Panc1 (cell line): Measurements from ENCODE around the gene CCDC51. TPM values are rescaled to one million over a fixed set of nuclear protein-coding genes. Genes with fewer than 3 reads are reported as not detected.

ENCODE experiments used
- ATAC-seq: fragments of 200-7000 bp; cut with Tn5 transposase; 2 replicates; pipeline ENCODE4 v1.9.1; 2020; ENCODE audit warnings: mild to moderate bottlenecking, moderate library complexity
- BruUV-seq: library from RNA; stranded (reverse); fragments of 400-500 nt; replicated peaks from 2 replicates; lab custom pipeline; 2021; lab: Mats Ljungman, UMichigan
- CTCF ChIA-PET: fragments of 300-600 bp; sonication (Branson Sonifier 250); formaldehyde crosslinking; loops from one replicate; lab custom pipeline; 2022; ENCODE audit warnings: antibody characterized with exemption; lab: Charles Lee
- POLR2A ChIA-PET: fragments of 300-600 bp; sonication (Branson Sonifier 250); formaldehyde crosslinking; loops from one replicate; lab custom pipeline; 2022; ENCODE audit warnings: antibody characterized with exemption; lab: Charles Lee
- DNase-seq: peaks from one replicate; pipeline ENCODE4 v3.0.0-alpha.2; 2010; ENCODE audit warnings: low read depth, low spot score
- H3K27ac ChIP-seq: 2 replicates; pipeline ENCODE4 v1.5.1; 2011; ENCODE audit warnings: mild to moderate bottlenecking, low read length, inconsistent platforms
- H3K27me3 ChIP-seq: fragments of 200-500 bp; sonication (Bioruptor generic); 2 replicates; pipeline ENCODE4 v1.6.0; 2014; ENCODE audit warnings: low read length, inconsistent platforms; ENCODE audit not compliant: control insufficient read depth, insufficient read depth
- H3K36me3 ChIP-seq: fragments of 200-500 bp; sonication (Bioruptor generic); 2 replicates; pipeline ENCODE4 v1.5.1; 2014; ENCODE audit warnings: inconsistent platforms, mild to moderate bottlenecking, low read length, moderate library complexity; ENCODE audit not compliant: control insufficient read depth, insufficient read depth
- H3K4me1 ChIP-seq: 2 replicates; pipeline ENCODE4 v1.5.1; 2011; ENCODE audit warnings: inconsistent platforms, mild to moderate bottlenecking, low read length, moderate library complexity; ENCODE audit not compliant: control insufficient read depth, insufficient read depth
- H3K4me3 ChIP-seq, 2 experiments: 2 replicates each; pipeline ENCODE4 v1.5.1; 2011 to 2012; ENCODE audit warnings: low read depth in 2 of 2, low read length in 2 of 2, mild to moderate bottlenecking in 2 of 2, inconsistent platforms in 1 of 2, moderate library complexity in 1 of 2
- H3K9me3 ChIP-seq: fragments of 200-500 bp; sonication (Bioruptor generic); 2 replicates; pipeline ENCODE4 v1.5.1; 2014; ENCODE audit warnings: low read depth, mild to moderate bottlenecking, inconsistent platforms, low read length, moderate library complexity; ENCODE audit not compliant: control insufficient read depth, insufficient read depth
- POLR2AphosphoS5 ChIP-seq: IDR thresholded peaks from 2 replicates; pipeline ENCODE4 v1.6.1; 2012; ENCODE audit warnings: mild to moderate bottlenecking, low read depth, low read length, moderate library complexity
- REST ChIP-seq, 2 experiments: IDR thresholded peaks; 2 replicates each; pipeline ENCODE4 v1.6.1; 2011 to 2012; ENCODE audit warnings: low read depth in 2 of 2, control low read depth in 1 of 2, low read length in 1 of 2, mild to moderate bottlenecking in 1 of 2, moderate library complexity in 1 of 2; ENCODE audit not compliant: insufficient read depth in 1 of 2
- SIN3A ChIP-seq: IDR thresholded peaks from 2 replicates; pipeline ENCODE4 v1.6.1; 2012; ENCODE audit warnings: low read depth, mild to moderate bottlenecking, low read length, moderate library complexity, borderline replicate concordance; ENCODE audit not compliant: insufficient read depth
- TCF7L2 ChIP-seq: IDR thresholded peaks from 2 replicates; pipeline ENCODE4 v1.6.1; 2011; ENCODE audit warnings: mild to moderate bottlenecking, low read depth, low read length, inconsistent platforms
- in situ Hi-C: cut with HindIII; loops from 2 replicates; pipeline ENCODE4 v1.10.0; 2016; ENCODE audit warnings: low sequenced_read_pairs, low pct_unique_long_range_greater_than_20kb
- intact Hi-C: fragments of 100-400 bp; cut with micrococcal nuclease; formaldehyde crosslinking; loops from one replicate; pipeline ENCODE4 v1.10.0; 2022; ENCODE audit not compliant: unreplicated experiment
- total RNA-seq: library from RNA; stranded (reverse); gene quantifications from one replicate; pipeline ENCODE4 v1.2.1, GENCODE V29; 2021; ENCODE audit not compliant: unreplicated experiment
- TF ChIP-seq, protein P1 (sequence below): fragments of 450-650 bp; IDR thresholded peaks from 2 replicates; pipeline ENCODE4 v1.5.1; 2017; ENCODE audit warnings: mild to moderate bottlenecking

CCDC51 gene
- total RNA-seq, 1 experiment from 2014 or later = 11.9 TPM

DNA sequence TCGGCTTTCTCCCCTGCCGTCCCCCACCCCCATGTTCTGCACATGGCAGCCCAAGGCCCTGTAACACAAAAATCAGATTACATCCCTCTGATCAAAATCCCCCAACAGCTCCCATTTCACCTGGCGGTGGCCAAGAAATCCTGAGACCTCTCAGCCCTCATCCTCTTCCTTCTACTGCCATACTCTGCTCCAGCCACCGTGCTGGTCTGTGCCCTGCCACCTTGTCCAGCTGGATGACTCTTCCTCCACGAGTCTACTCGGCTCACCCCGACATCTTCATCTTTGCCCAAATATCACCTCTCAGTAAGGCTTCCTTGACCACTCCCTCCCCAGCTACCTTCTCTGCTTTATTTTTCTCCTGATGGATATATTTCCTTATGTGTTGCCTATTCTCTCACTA, 3.1 kb downstream of the CCDC51 start:
- in situ Hi-C loops (no loop called here), intact Hi-C loops (loop anchor here (5.0 kb wide), 2 partner anchors 35 to 165 kb away; no protein-coding TSS in a partner anchor)
- ChIA-PET POLR2A (no interaction called here), CTCF (interaction anchor here (0.8 to 2.5 kb wide), 8 partner anchors 9 to 242 kb away, joined by 3 to 98 read pairs (median 14); partner anchors contain the start of gene ATRIP)
- Histone ChIP-seq H3K4me1 (peaks cover 5% of the 10 kb centered on the region; the same call in 1 of the 2 replicates), H3K9me3 (no peaks in the 10 kb centered on the region), H3K27ac (no peak overlapping the region), H3K36me3 (peaks cover 4% of the 10 kb centered on the region; the same call in 1 of the 2 replicates), H3K27me3 (no peaks in the 10 kb centered on the region), H3K4me3 (no peak overlapping the region)
- BruUV-seq = no TSS peak
- no peak for ATAC-seq
- TF ChIP-seq SIN3A (no peak), TCF7L2 (no peak), POLR2AphosphoS5 (no peak), REST (IDR thresholded peaks at IDR 0.05; ENCODE audit: insufficient read depth in 1 of 2, low read depth in 2 of 2, low read length in 1 of 2) (no peak)
- TF ChIP-seq, protein P1, sequence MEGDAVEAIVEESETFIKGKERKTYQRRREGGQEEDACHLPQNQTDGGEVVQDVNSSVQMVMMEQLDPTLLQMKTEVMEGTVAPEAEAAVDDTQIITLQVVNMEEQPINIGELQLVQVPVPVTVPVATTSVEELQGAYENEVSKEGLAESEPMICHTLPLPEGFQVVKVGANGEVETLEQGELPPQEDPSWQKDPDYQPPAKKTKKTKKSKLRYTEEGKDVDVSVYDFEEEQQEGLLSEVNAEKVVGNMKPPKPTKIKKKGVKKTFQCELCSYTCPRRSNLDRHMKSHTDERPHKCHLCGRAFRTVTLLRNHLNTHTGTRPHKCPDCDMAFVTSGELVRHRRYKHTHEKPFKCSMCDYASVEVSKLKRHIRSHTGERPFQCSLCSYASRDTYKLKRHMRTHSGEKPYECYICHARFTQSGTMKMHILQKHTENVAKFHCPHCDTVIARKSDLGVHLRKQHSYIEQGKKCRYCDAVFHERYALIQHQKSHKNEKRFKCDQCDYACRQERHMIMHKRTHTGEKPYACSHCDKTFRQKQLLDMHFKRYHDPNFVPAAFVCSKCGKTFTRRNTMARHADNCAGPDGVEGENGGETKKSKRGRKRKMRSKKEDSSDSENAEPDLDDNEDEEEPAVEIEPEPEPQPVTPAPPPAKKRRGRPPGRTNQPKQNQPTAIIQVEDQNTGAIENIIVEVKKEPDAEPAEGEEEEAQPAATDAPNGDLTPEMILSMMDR = no peak
- no peak for DNase-seq

GRCh38 chr3:48436477-48436787, 3.5 kb downstream of the CCDC51 start:
- H3K27ac ChIP-seq = no peak overlapping the region
- peaks cover 4% of the 10 kb centered on the region; the same call in 1 of the 2 replicates for H3K36me3 ChIP-seq
- no peak overlapping the region for H3K4me3 ChIP-seq
- POLR2A ChIA-PET = interaction anchor here (0.5 to 0.6 kb wide), 3 partner anchors 36 to 254 kb away, joined by 3 read pairs; no protein-coding TSS in a partner anchor
- no peak for DNase-seq
- TF ChIP-seq TCF7L2 (no peak), SIN3A (no peak), POLR2AphosphoS5 (no peak), REST (IDR thresholded peaks at IDR 0.05; ENCODE audit: insufficient read depth in 1 of 2, low read depth in 2 of 2, low read length in 1 of 2) (no peak)
- TF ChIP-seq, protein P1 = no peak
- H3K4me1 ChIP-seq = peaks cover 1% of the 10 kb centered on the region; the same call in 1 of the 2 replicates
- intact Hi-C loops (loop anchor here (5.0 kb wide), 2 partner anchors 34 to 164 kb away; no protein-coding TSS in a partner anchor), in situ Hi-C loops (no loop called here)
- no peak for ATAC-seq
- no peaks in the 10 kb centered on the region for H3K27me3 ChIP-seq
- CTCF ChIA-PET = interaction anchor here (0.6 to 2.5 kb wide), 29 partner anchors 9 to 250 kb away, joined by 3 to 98 read pairs (median 4); partner anchors contain the start of genes ATRIP, CDC25A, PFKFB4 and ZNF589
- no TSS peak for BruUV-seq
- no peaks in the 10 kb centered on the region for H3K9me3 ChIP-seq
